Measurements from ENCODE around the gene ANKRD13B. TPM values are rescaled to one million over a fixed set of nuclear protein-coding genes. Genes with fewer than 3 reads are reported as not detected.

Gene ANKRD13B
- 10 to 100 TPM in 1 of 4 donors, 1 to 10 TPM in 3; 4.2 to 14.9 (median 8.3) TPM for total RNA-seq

DNA sequence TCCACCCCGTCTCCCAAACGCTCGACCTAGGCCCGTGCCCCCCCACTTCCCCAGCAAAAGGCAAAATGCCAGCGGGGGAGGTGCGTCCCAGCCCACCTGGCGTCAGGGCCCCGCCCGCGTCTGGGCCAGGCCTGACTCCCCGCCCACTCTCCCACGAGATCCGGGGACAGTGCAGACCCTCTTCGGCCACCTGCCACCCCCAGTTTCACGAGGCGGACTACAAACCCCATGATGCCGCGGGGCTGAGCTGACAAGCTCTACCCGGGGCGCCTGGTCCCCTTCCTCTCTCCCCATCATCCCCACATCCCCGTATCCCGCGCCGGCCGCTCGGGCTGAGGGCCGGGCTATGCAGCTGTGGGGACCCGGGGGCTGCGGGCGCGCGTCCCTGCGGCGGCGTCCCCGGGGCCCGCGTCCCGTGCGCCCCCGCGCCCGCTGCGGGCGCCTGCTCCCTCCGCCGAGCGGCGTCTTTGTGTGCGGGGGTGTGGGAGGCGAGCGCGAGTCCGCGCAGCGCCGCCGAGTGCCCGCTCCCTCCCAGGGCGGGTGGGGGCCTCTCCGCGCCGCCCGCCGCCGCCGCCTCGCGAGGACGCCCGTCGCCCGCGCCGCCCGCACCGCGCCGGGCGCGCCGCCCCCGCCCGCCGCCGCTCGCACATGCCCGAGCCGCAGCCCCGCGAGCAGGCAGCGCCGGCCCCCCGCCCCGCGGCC, at the start of gene ANKRD13B:
ANKRD13B (plus strand) TSS at position 283 of the 702 bp plus-strand sequence. CDS start 490 bp downstream, outside the sequence.
- no peaks in the 10 kb centered on the region for H3K36me3 ChIP-seq
- H3K27ac ChIP-seq, result peak within 1 kb of the TSS; percentile 29 to 90 (median 83)
- peak within 1 kb of the TSS; percentile 51 to 83 (median 77) for H3K4me3 ChIP-seq
- H3K27me3 ChIP-seq, result no peaks in the 10 kb centered on the region
- no peak for TF ChIP-seq POLR2A (IDR thresholded peaks at IDR 0.05)
- TF ChIP-seq, protein P1, sequence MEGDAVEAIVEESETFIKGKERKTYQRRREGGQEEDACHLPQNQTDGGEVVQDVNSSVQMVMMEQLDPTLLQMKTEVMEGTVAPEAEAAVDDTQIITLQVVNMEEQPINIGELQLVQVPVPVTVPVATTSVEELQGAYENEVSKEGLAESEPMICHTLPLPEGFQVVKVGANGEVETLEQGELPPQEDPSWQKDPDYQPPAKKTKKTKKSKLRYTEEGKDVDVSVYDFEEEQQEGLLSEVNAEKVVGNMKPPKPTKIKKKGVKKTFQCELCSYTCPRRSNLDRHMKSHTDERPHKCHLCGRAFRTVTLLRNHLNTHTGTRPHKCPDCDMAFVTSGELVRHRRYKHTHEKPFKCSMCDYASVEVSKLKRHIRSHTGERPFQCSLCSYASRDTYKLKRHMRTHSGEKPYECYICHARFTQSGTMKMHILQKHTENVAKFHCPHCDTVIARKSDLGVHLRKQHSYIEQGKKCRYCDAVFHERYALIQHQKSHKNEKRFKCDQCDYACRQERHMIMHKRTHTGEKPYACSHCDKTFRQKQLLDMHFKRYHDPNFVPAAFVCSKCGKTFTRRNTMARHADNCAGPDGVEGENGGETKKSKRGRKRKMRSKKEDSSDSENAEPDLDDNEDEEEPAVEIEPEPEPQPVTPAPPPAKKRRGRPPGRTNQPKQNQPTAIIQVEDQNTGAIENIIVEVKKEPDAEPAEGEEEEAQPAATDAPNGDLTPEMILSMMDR (IDR thresholded peaks at IDR 0.05), result no peak
- peaks cover 9 to 49% (median 37%) of the 10 kb centered on the region in 4 donors for H3K4me1 ChIP-seq
- DNase-seq, result peak in 2 of 3 donors; percentile 64 to 73
- H3K9me3 ChIP-seq, result no peaks in the 10 kb centered on the region

DNA sequence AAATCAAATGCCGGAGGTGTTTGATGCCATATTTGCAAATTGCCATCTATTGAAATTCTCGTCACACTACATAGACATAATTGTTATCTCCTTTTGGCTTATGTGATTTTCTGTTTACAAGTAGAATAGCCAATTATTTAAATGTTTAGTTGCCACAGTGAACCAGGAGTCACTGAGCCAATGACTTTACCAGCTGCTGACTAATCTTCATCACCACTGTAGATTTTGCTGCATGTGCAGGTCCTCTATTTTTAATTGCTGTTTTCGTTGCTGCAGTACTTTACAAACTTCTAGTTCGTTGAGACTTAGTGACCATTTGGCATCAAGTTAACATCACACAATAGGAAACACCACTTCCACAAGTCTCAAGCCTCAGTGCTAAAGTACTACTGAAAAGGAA, 48.9 kb upstream of the ANKRD13B start:
- H3K4me1 ChIP-seq, result no peaks in the 10 kb centered on the region

DNA sequence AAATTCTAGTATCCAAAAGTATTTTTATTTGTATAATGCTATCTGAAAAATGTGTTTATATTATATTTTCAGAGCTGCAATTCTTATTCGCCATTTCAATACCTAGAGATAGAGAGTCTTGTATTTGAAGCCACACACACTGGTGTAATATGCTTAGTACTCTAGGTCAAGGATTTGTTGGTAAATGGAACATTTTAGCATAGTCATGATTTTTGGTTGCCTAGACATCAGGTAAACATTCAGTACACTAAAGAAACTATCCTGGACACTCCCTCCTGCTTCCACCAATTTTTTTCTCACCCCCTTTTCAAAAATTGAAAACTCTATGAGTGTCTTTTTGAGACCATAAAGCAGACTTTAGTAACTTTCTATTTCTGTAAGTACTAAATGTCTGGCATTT, 46.8 kb upstream of the ANKRD13B start:
- no peak for TF ChIP-seq POLR2A (IDR thresholded peaks at IDR 0.05)
- TF ChIP-seq, protein P1 (IDR thresholded peaks at IDR 0.05), result no peak
- H3K36me3 ChIP-seq, result peaks cover 0 to 31% (median 6%) of the 10 kb centered on the region in 3 donors
- DNase-seq, result no peak
- no peaks in the 10 kb centered on the region for H3K9me3 ChIP-seq
- H3K4me3 ChIP-seq, result no peak overlapping the region
- H3K27me3 ChIP-seq, result no peaks in the 10 kb centered on the region
- no peaks in the 10 kb centered on the region for H3K4me1 ChIP-seq
- no peak overlapping the region for H3K27ac ChIP-seq

More for the DNA sequence above, 48.9 kb upstream of the ANKRD13B start:
- TF ChIP-seq, protein P1 (IDR thresholded peaks at IDR 0.05), result no peak
- no peak for TF ChIP-seq POLR2A (IDR thresholded peaks at IDR 0.05)
- H3K9me3 ChIP-seq, result no peaks in the 10 kb centered on the region
- H3K36me3 ChIP-seq, result peaks cover 0 to 38% (median 6%) of the 10 kb centered on the region in 3 donors
- no peak for DNase-seq
- no peak overlapping the region for H3K27ac ChIP-seq
- H3K4me3 ChIP-seq, result no peak overlapping the region
- H3K27me3 ChIP-seq, result no peaks in the 10 kb centered on the region

GRCh38 chr17:29546830-29547229, 46.1 kb upstream of the ANKRD13B start:
- TF ChIP-seq POLR2A (IDR thresholded peaks at IDR 0.05), result no peak
- TF ChIP-seq, protein P1 (IDR thresholded peaks at IDR 0.05), result no peak
- no peak overlapping the region for H3K4me3 ChIP-seq
- no peaks in the 10 kb centered on the region for H3K4me1 ChIP-seq
- H3K36me3 ChIP-seq, result peaks cover 0 to 23% (median 6%) of the 10 kb centered on the region in 3 donors
- no peak overlapping the region for H3K27ac ChIP-seq
- H3K27me3 ChIP-seq, result no peaks in the 10 kb centered on the region
- no peaks in the 10 kb centered on the region for H3K9me3 ChIP-seq
- no peak for DNase-seq

DNA sequence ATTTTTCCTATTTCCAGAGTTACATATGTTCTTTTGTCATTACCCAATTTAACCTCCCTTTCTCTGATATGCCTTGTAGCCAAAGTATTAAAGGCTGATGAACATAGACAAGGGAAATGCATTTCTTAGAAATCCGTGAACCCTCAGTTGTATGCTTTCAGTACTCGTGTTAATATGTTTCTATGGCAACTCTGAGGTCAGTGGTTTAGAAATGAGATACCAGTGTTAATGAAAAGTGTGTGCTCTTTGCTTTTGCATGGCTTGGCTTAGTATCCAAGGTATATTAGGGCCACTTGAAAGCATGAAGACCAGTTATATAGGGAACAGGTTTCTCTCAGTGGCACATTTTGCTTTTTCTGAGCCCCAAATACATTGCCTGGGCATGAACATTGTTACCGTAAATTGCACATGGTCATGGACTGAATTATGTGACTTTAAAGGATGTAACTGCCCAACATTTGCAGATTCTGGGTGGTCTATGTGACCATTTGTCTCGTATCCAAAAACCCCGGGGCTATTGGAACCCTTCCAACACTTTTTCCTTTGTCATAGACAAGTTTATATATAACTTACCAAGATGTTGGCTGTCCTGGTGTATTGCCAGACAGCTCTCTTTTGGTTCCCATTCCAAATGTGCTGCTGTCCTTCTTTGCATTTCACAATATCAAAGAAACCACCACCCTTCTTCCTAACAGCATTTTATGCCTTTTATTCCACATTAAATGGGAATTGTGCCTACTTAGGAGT, 43.6 kb upstream of the ANKRD13B start:
- H3K4me3 ChIP-seq, result no peak overlapping the region
- no peak overlapping the region for H3K27ac ChIP-seq
- DNase-seq, result no peak
- no peaks in the 10 kb centered on the region for H3K4me1 ChIP-seq
- no peaks in the 10 kb centered on the region for H3K27me3 ChIP-seq
- TF ChIP-seq POLR2A (IDR thresholded peaks at IDR 0.05), result no peak
- TF ChIP-seq, protein P1 (IDR thresholded peaks at IDR 0.05), result no peak
- H3K9me3 ChIP-seq, result no peaks in the 10 kb centered on the region
- no peaks in the 10 kb centered on the region for H3K36me3 ChIP-seq

Data from Peyer's patch (tissue), 4 donors.